Measurements from ENCODE around the gene SHC2.
"Not testable (repeated sequence)": the region's sequence is repeated elsewhere in the genome, so short reads cannot be mapped to it uniquely, and the experiment has no call there.

Gene SHC2

GRCh38 chr19:386632-387301 is 74.1 kb downstream of the SHC2 start:
- DNase-seq = not testable (repeated sequence)

- not testable (repeated sequence) for DNase-seq
Measured at GRCh38 chr19:386189-386588, 74.6 kb downstream of the SHC2 start.

- no peak for DNase-seq
Measured at GRCh38 chr19:384799-385169, 76.0 kb downstream of the SHC2 start.

GRCh38 chr19:383922-384798 is 76.7 kb downstream of the SHC2 start:
- DNase-seq = no peak

GRCh38 chr19:383040-383439 is 77.8 kb downstream of the SHC2 start:
- no peak for DNase-seq

GRCh38 chr19:382578-382977 is 78.3 kb downstream of the SHC2 start:
- DNase-seq = not testable (repeated sequence)

- DNase-seq = not testable (repeated sequence)
Measured at GRCh38 chr19:381901-382300, 78.9 kb downstream of the SHC2 start.

GRCh38 chr19:380618-381219 is 80.1 kb downstream of the SHC2 start:
- not testable (repeated sequence) for DNase-seq

- no peak for DNase-seq
Measured at GRCh38 chr19:379796-380195, 81.0 kb downstream of the SHC2 start.

- no peak for DNase-seq
Measured at GRCh38 chr19:378706-379105, 82.1 kb downstream of the SHC2 start.

GRCh38 chr19:377801-378581 is 82.8 kb downstream of the SHC2 start:
- DNase-seq = no peak

- DNase-seq = no peak
Measured at GRCh38 chr19:376111-376470, 84.7 kb downstream of the SHC2 start.

- DNase-seq = no peak
Measured at GRCh38 chr19:375395-376110, 85.3 kb downstream of the SHC2 start.

- no peak for DNase-seq
Measured at GRCh38 chr19:374886-375235, 86.0 kb downstream of the SHC2 start.

- no peak for DNase-seq
Measured at GRCh38 chr19:374183-374885, 86.5 kb downstream of the SHC2 start.

GRCh38 chr19:373391-374182 is 87.2 kb downstream of the SHC2 start:
- DNase-seq = no peak

- DNase-seq = no peak
Measured at GRCh38 chr19:372306-372890, 88.4 kb downstream of the SHC2 start.

- DNase-seq = no peak
Measured at GRCh38 chr19:371501-372168, 89.2 kb downstream of the SHC2 start.

GRCh38 chr19:370641-371330 is 90.0 kb downstream of the SHC2 start:
- no peak for DNase-seq

Measured in amniotic stem cell (primary cell).